NCI-H2227 (cell line): ENCODE data around the gene SLC22A7.

Experiments
- DNase-seq: peaks from one replicate; lab custom pipeline; 2025; ENCODE audit not compliant: unreplicated experiment; lab: John Stamatoyannopoulos, UW

SLC22A7 gene

GRCh38 chr6:43264599-43265145, 33.4 kb upstream of the SLC22A7 start:
- no peak for DNase-seq

- DNase-seq, result no peak
These were observed 32.5 kb upstream of the SLC22A7 start for GRCh38 chr6:43265564-43265963.

GRCh38 chr6:43267619-43268354, 30.3 kb upstream of the SLC22A7 start:
- no peak for DNase-seq

- no peak for DNase-seq
These were observed 29.7 kb upstream of the SLC22A7 start for GRCh38 chr6:43268355-43268700.

- DNase-seq, result no peak
These were observed 29.2 kb upstream of the SLC22A7 start for GRCh38 chr6:43268782-43269272.

DNA sequence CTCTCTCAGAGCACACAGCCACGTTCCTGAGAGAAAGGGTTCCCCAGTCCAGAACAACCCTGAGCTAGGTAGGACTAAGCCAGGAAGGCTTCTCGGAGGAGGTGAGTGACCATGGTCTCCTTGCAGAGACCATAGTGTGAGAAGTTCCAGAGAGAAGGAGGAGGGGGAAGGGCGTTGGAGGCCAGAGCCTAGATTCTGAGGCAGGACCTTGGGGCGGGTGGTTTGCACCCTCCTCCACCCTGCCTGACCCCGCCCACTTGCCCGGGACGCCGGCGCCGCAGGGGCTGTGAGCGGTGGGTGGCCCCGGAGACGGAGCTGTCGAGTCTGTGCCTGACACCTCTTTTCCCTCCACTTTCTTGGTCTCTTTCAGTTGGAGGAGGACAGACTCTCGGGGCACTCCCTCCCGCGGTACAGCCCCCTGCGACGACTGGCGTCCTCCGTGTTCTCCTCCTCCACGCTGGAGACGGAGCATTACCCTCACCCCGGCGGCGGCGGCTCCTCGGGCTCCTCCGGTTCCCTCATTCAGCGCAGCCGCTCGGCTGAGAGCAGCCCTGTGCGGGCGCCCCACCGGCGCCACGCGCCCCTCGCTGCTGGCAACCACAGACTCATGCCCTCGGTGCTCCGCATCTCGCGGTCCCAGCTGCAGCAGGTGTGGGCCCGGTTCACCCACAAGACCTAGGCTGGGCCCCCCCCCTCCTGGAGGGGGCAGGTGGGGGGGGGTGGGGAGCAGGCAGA, 28.6 kb upstream of the SLC22A7 start:
- no peak for DNase-seq

- DNase-seq, result no peak
These were observed 26.8 kb upstream of the SLC22A7 start for GRCh38 chr6:43271103-43271815.

DNA sequence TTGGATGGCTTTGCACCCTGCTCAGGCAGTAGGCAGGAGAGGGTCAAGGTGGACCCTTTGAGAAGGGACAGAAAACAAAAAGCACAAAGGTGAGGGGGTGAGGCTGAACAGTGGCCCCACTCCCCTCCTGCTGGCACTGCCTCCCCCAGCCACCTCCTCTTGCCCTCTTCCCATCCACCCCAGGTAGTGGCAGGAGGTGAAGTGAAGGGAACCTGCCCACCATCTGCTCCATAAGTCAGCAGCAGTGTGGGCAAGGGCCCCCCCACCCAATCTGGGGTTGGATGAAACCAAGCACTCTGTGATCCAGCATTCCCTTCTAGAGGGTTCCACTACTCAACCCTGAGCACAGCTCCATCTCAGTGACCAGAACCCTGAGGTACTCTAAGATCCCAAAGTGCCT, 26.1 kb upstream of the SLC22A7 start:
- no peak for DNase-seq

DNA sequence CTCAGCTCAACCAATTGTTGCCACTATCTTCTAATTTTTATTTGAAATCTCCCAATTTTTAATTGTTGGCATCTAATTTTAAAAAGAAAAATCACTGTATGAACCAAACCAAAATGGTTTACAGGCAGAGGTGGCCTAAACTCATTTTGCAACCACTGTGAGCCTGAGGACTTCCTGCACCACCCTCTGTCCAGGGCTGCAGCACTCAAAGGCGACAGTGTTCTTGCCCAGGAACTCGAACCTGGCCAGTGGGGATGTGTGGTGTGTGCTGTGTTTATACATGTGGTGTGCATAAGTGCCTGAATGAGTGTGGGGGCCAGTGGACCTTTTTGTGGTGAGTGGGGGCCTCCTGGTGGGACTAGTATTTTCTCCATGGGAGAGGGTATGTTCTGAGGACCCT, 24.4 kb upstream of the SLC22A7 start:
- DNase-seq, result no peak

DNA sequence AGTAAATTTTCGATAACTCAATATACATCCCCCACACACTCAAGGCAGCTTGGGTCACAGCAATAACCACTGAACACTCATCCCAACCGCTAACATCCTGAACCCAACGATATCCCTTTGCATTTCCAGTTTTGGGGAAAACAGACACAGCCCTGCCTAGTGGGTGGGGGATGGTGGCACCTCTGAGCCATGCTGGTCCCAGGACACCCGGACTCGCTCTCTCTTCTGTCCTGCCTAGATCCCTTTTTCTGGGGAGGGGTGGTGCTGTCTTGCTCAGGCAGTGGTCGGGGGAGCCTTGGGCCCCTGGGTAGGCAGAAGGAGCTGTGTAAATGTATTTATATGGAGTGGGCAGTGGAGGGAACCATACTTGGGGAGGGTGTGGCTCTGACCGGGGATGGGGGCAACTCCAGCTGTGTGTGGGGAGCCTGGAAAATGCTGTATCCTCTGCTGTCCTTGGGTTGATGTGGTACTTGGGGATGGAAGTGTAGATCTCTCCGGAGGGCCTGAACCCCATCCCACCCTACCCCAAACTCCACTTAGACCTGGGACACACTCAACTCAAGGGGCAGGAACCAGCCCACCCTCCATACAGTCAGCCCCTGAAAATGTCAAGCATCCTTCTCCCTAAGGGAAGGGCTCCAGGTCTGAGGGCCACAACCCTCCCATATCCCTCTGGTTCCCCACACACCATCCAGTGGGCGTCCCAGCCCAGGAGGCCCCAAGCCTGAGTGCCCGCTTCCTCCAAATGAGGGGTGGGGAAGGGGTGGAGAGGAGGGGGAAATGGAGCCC, 23.7 kb upstream of the SLC22A7 start:
- no peak for DNase-seq

- no peak for DNase-seq
These were observed 23.0 kb upstream of the SLC22A7 start for GRCh38 chr6:43274916-43275597.

GRCh38 chr6:43275801-43276576, 22.1 kb upstream of the SLC22A7 start:
- no peak for DNase-seq

GRCh38 chr6:43276577-43277305, 21.3 kb upstream of the SLC22A7 start:
- DNase-seq, result no peak

GRCh38 chr6:43277306-43277642, 20.8 kb upstream of the SLC22A7 start:
- no peak for DNase-seq

GRCh38 chr6:43277643-43278523, 20.2 kb upstream of the SLC22A7 start:
- no peak for DNase-seq

DNA sequence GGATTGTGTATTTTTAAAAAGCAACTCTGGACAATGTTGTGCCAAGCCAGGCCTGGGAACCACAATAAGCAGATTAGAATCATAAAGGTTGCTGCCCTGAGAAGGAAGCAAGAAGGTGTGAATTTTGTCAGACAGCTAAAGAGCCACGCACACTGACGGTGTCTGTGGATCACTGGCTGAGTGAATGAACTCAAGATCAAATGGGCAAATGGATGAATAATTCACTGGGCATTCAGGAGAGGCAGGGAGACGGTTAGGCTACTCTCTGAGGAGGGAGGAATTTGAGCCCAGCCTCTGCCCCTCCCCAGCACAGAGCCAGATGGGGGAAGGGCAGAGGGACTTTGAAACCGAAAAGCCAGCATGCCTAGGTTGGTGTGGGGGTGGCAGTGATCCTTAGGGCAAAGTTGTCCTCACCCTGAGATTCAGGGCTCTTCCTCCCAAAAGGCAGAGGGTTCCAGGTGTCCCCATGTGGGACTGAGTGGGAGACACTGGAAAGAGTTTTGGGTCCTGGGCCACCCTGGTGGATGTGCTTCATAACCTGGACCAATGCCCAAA, 19.5 kb upstream of the SLC22A7 start:
- DNase-seq, result no peak

DNA sequence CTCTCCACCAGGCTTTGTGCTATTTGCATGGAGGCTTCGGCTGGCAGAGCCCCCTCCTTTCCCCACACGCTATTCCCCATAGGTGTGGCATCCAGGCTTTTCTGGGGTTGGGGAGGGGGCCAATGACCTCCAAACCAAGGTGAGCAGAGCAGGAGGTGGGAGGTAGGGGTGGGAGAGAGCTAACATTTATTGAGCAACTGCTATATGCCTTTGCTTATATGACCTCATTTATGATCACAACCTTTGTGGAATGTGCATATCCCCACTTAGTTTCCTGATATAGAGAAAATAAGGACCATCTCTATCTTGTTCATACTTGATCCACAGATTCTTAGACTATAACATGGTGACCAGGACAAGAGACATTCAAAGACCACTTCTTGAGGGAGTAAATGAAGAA, 17.8 kb upstream of the SLC22A7 start:
- DNase-seq, result no peak

- no peak for DNase-seq
These were observed 16.0 kb upstream of the SLC22A7 start for GRCh38 chr6:43282060-43282459.
